ENCODE data around the gene DAGLB. TPM values are rescaled to one million over a fixed set of nuclear protein-coding genes. Genes with fewer than 3 reads are reported as not detected.

The DAGLB gene, protein sequence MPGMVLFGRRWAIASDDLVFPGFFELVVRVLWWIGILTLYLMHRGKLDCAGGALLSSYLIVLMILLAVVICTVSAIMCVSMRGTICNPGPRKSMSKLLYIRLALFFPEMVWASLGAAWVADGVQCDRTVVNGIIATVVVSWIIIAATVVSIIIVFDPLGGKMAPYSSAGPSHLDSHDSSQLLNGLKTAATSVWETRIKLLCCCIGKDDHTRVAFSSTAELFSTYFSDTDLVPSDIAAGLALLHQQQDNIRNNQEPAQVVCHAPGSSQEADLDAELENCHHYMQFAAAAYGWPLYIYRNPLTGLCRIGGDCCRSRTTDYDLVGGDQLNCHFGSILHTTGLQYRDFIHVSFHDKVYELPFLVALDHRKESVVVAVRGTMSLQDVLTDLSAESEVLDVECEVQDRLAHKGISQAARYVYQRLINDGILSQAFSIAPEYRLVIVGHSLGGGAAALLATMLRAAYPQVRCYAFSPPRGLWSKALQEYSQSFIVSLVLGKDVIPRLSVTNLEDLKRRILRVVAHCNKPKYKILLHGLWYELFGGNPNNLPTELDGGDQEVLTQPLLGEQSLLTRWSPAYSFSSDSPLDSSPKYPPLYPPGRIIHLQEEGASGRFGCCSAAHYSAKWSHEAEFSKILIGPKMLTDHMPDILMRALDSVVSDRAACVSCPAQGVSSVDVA
- total RNA-seq (10 to 100 TPM; 20.6 to 44.3 (median 39.8) TPM), polyA plus RNA-seq (10 to 100 TPM; 10.5 to 21.8 TPM), total RNA-seq (44.2 reads per million, percentile 68 among the genes with 10 or more reads in this experiment)

DNA sequence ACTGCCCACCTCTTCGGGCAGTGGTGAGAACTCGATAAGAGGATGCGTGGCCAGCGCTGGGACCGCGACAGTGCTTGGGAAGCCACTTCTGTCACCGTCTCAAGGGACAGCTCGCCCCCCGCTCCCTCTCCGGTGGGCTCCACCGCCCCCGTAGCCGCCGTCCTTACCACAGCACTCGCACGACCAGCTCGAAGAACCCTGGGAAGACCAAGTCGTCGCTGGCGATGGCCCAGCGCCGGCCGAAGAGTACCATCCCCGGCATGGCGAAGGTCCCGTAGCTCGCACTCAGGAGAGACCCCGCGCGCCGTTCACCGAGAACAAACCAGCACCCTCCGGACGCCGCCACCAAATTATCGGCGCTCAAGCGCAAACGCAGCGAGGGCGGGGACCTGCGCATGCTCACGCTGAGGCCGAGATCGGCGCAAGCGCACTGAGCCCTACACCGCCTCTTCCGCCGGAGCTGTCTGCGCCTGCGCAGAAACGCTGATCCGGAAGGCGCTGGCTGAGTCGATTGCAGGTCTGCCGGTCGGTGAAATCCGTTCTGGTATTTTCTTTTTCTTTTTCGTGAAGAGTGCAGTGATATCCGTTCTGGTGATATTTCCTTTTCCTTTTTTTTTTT is at the start of gene DAGLB:
DAGLB (minus strand) TSS at position 374 of the 619 bp plus-strand sequence; CDS start at position 262, 112 bp downstream.
- Mint-ChIP-seq H3K4me1 (peaks cover 27 to 51% (median 40%) of the 10 kb centered on the region in 7 donors), H3K27ac (peak within 1 kb of the TSS; percentile 95 to 98 (median 95)), H3K9me3 (peaks cover 0 to 6% (median 0%) of the 10 kb centered on the region in 11 donors), H3K27me3 (peaks cover 0 to 3% (median 0%) of the 10 kb centered on the region in 5 donors), H3K4me3 (peak within 1 kb of the TSS; percentile 92 to 99 (median 96)), H3K36me3 (peaks cover 5 to 19% (median 16%) of the 10 kb centered on the region in 5 donors)
- peak within 1 kb of the TSS; percentile 80 for H3K27ac ChIP-seq (ENCODE audit: low read depth, low read length)
- ATAC-seq, result peak; percentile 87
- DNase-seq, result peak; percentile 94 to 99 (median 97)
- H3K4me1 ChIP-seq (ENCODE audit: control insufficient read depth in 2 of 2, insufficient read depth in 2 of 2, low read length in 2 of 2), result peaks cover 8 to 16% of the 10 kb centered on the region in 2 donors
- no peaks in the 10 kb centered on the region for H3K27me3 ChIP-seq (ENCODE audit: control insufficient read depth in 2 of 2, insufficient read depth in 2 of 2, low read length in 2 of 2)
- peak within 1 kb of the TSS; percentile 87 for H3K4me3 ChIP-seq (ENCODE audit: low read length)
- ChIA-PET CTCF (interaction anchor here (0.7 to 2.3 kb wide), 2 partner anchors 10 to 13 kb away, joined by 3 to 12 read pairs; no protein-coding TSS in a partner anchor), POLR2A (interaction anchor here (0.5 to 4.4 kb wide), 10 partner anchors 10 to 1691 kb away, joined by 3 to 46 read pairs (median 3); no protein-coding TSS in a partner anchor)
- no peaks in the 10 kb centered on the region for H3K9me3 ChIP-seq (ENCODE audit: control insufficient read depth in 2 of 3, low read length in 3 of 3)
- peaks cover 0 to 29% (median 4%) of the 10 kb centered on the region in 3 experiments for H3K36me3 ChIP-seq (ENCODE audit: control insufficient read depth in 2 of 3, insufficient read depth in 3 of 3, low read length in 3 of 3)
- intact Hi-C loops (cut with micrococcal nuclease), result loop anchor here (1.0 to 5.0 kb wide), 6 partner anchors 12 to 1193 kb away; partner anchors contain the start of genes AIMP2 (in 1 of the 2), C1GALT1 (in 1 of the 2), PMS2 (in 1 of the 2) and UMAD1 (in 1 of the 2)

DNA sequence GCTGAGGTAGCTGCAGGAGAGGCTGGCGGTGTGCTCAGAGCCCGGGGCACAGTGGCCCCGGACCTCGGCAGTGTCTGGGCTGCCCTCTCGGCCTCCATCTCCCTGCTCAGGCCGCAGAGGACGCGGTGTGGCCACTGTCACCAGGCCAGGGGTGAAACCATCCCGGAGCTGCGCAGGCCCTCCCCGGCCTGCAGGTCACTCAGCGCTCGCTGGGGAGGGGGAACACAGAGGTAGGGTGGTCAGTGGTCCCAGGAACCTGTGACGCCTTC is 49.8 kb upstream of the DAGLB start:
- ChIA-PET POLR2A (no interaction called here), CTCF (no interaction called here)
- H3K4me3 ChIP-seq (ENCODE audit: low read length), result no peak overlapping the region
- Mint-ChIP-seq H3K27ac (no peak overlapping the region), H3K9me3 (no peaks in the 10 kb centered on the region), H3K27me3 (peaks cover 0 to 3% (median 0%) of the 10 kb centered on the region in 5 donors), H3K4me1 (no peaks in the 10 kb centered on the region), H3K4me3 (no peak overlapping the region), H3K36me3 (no peaks in the 10 kb centered on the region)
- H3K27me3 ChIP-seq (ENCODE audit: control insufficient read depth in 2 of 2, insufficient read depth in 2 of 2, low read length in 2 of 2), result no peaks in the 10 kb centered on the region
- no peaks in the 10 kb centered on the region for H3K9me3 ChIP-seq (ENCODE audit: control insufficient read depth in 2 of 3, low read length in 3 of 3)
- DNase-seq, result no peak
- intact Hi-C loops (cut with micrococcal nuclease), result no loop called here
- ATAC-seq, result no peak
- no peaks in the 10 kb centered on the region for H3K4me1 ChIP-seq (ENCODE audit: control insufficient read depth in 2 of 2, insufficient read depth in 2 of 2, low read length in 2 of 2)
- H3K27ac ChIP-seq (ENCODE audit: low read depth, low read length), result no peak overlapping the region
- no peaks in the 10 kb centered on the region for H3K36me3 ChIP-seq (ENCODE audit: control insufficient read depth in 2 of 3, insufficient read depth in 3 of 3, low read length in 3 of 3)

DNA sequence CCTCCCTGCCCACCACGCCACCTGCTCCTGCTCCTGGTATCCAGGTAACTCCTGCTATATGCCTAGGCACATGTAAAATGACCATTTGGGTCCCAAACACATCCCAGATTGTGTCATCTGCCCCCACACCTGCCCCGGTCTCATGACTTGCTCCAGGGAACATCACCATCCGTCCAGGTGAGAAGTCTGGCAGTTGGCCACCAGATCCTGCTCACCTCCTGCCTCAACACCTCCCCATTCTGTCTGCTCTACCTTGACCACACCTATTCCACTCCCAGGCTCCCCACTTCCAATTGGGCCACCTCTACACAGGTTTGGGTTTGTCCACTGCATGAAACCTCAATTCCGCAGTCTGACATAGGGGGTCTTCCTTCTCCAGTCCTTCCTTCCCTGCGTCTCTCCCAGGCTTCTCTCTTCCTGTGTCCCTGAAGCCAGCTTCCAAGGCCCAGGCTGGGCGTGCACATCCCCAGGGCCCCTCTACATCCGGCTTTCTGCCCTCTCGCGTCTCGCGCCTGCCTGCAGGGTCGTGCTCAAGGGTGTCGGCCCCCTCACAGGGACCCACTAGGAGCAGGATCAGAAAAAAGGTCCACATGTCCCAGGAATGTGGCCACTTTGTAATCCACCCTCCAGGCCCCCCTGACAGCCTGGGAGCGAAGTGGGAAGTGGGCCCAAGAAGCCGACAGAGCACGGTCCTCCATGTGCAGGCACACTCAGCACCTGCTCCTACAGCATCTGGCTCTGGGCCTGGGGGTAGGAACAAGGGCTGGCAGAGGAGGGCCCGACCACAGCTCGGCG is 49.3 kb upstream of the DAGLB start:
- intact Hi-C loops (cut with micrococcal nuclease), result no loop called here
- Histone ChIP-seq H3K36me3 (ENCODE audit: control insufficient read depth in 2 of 3, insufficient read depth in 3 of 3, low read length in 3 of 3) (no peaks in the 10 kb centered on the region), H3K9me3 (ENCODE audit: control insufficient read depth in 2 of 3, low read length in 3 of 3) (no peaks in the 10 kb centered on the region), H3K27me3 (ENCODE audit: control insufficient read depth in 2 of 2, insufficient read depth in 2 of 2, low read length in 2 of 2) (no peaks in the 10 kb centered on the region), H3K27ac (ENCODE audit: low read depth, low read length) (no peak overlapping the region), H3K4me1 (ENCODE audit: control insufficient read depth in 2 of 2, insufficient read depth in 2 of 2, low read length in 2 of 2) (no peaks in the 10 kb centered on the region), H3K4me3 (ENCODE audit: low read length) (no peak overlapping the region)
- ChIA-PET POLR2A (no interaction called here), CTCF (no interaction called here)
- H3K36me3 Mint-ChIP-seq, result no peaks in the 10 kb centered on the region
- H3K4me3 Mint-ChIP-seq, result no peak overlapping the region
- no peaks in the 10 kb centered on the region for H3K4me1 Mint-ChIP-seq
- no peak overlapping the region for H3K27ac Mint-ChIP-seq
- DNase-seq (no peak), ATAC-seq (no peak)
- H3K9me3 Mint-ChIP-seq, result no peaks in the 10 kb centered on the region
- H3K27me3 Mint-ChIP-seq, result peaks cover 0 to 5% (median 0%) of the 10 kb centered on the region in 5 donors

DNA sequence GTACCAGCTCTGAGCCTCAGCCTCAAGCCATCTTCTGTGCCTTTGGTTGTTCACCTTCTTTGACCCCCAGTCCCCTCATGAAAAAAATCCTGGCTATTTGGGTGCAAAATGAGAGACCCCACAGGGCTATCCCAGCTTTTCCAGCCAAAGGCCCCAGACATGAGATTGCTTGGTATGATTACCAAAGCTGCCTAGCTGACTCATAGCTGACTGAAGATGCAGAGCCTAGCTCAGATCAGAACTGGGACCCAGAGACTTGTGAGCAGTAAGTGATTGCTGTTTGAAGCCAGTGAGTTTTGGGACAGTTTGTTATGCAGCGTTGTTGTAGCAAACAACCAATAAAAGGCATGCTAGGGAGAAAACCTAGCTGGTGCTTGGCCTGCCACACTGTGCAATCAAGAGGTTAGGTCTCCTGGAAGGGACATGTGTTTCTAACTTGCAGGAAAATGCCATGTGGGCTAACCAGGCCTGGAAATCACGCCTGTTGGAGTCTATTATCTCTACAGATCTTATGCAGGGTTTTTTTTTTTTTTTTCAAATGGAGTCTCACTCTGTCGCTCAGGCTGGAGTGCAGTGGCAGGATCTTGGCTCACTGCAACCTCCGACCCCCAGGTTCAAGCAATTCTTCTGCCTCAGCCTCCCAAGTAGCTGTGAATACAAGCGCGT is 48.0 kb upstream of the DAGLB start:
- Histone ChIP-seq H3K4me3 (ENCODE audit: low read length) (no peak overlapping the region), H3K27me3 (ENCODE audit: control insufficient read depth in 2 of 2, insufficient read depth in 2 of 2, low read length in 2 of 2) (no peaks in the 10 kb centered on the region), H3K4me1 (ENCODE audit: control insufficient read depth in 2 of 2, insufficient read depth in 2 of 2, low read length in 2 of 2) (no peaks in the 10 kb centered on the region), H3K9me3 (ENCODE audit: control insufficient read depth in 2 of 3, low read length in 3 of 3) (no peaks in the 10 kb centered on the region), H3K27ac (ENCODE audit: low read depth, low read length) (no peak overlapping the region), H3K36me3 (ENCODE audit: control insufficient read depth in 2 of 3, insufficient read depth in 3 of 3, low read length in 3 of 3) (no peaks in the 10 kb centered on the region)
- ATAC-seq (no peak), DNase-seq (no peak)
- intact Hi-C loops (cut with micrococcal nuclease), result no loop called here
- Mint-ChIP-seq H3K36me3 (no peaks in the 10 kb centered on the region), H3K4me3 (no peak overlapping the region), H3K9me3 (no peaks in the 10 kb centered on the region), H3K27me3 (peaks cover 0 to 10% (median 0%) of the 10 kb centered on the region in 5 donors), H3K4me1 (no peaks in the 10 kb centered on the region), H3K27ac (peak overlapping the region in 1 of 9 donors; percentile 38)
- POLR2A ChIA-PET, result no interaction called here
- CTCF ChIA-PET, result no interaction called here

DNA sequence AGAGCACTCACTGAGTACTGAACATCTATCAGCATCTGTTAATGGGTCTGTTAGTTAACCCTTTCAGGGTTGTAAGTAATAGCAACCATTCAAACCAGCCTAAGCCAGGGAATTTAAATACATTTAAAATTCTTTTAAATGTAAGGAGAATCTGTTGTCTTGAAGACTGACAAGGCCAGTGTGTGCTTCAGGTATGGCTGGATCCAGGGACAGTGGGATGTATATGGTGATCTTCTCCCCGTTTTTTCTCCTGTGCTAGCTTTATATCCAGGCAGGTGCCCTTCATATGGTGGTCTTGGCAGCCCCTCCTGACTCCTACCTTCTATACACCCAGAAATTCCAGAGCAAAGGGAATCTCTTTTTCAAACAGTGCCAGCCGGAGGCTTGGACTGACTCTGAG is 46.6 kb upstream of the DAGLB start:
- Mint-ChIP-seq H3K27ac (no peak overlapping the region), H3K9me3 (no peaks in the 10 kb centered on the region), H3K27me3 (peaks cover 0 to 10% (median 0%) of the 10 kb centered on the region in 5 donors), H3K4me3 (no peak overlapping the region), H3K36me3 (no peaks in the 10 kb centered on the region), H3K4me1 (no peaks in the 10 kb centered on the region)
- Histone ChIP-seq H3K4me3 (ENCODE audit: low read length) (no peak overlapping the region), H3K27ac (ENCODE audit: low read depth, low read length) (no peak overlapping the region), H3K36me3 (ENCODE audit: control insufficient read depth in 2 of 3, insufficient read depth in 3 of 3, low read length in 3 of 3) (no peaks in the 10 kb centered on the region), H3K9me3 (ENCODE audit: control insufficient read depth in 2 of 3, low read length in 3 of 3) (no peaks in the 10 kb centered on the region), H3K4me1 (ENCODE audit: control insufficient read depth in 2 of 2, insufficient read depth in 2 of 2, low read length in 2 of 2) (no peaks in the 10 kb centered on the region), H3K27me3 (ENCODE audit: control insufficient read depth in 2 of 2, insufficient read depth in 2 of 2, low read length in 2 of 2) (no peaks in the 10 kb centered on the region)
- intact Hi-C loops (cut with micrococcal nuclease), result no loop called here
- no peak for ATAC-seq
- CTCF ChIA-PET, result no interaction called here
- POLR2A ChIA-PET, result no interaction called here
- DNase-seq, result no peak

DNA sequence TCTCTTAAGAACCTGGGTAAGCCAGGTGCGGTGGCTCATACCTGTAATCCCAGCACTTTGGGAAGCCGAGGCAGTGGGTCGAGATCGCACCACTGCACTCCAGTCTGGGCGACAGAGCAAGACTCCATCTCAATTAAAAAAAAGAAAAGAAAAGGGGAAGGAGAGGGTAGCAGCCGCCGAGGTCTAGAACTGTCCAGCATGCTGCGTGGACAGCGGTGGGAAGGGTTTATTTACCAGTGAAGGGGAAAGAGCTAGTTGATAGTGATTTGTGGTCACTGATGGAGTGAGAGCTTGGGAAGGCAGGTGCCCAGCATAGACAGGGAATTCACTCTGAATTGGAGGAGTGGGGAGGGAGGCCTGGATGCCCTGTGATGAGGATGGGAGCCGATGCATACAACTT is 43.4 kb upstream of the DAGLB start:
- ATAC-seq, result no peak
- no peak overlapping the region for H3K27ac Mint-ChIP-seq
- H3K27me3 Mint-ChIP-seq, result peaks cover 0 to 10% (median 0%) of the 10 kb centered on the region in 5 donors

More for the DNA sequence above, 43.4 kb upstream of the DAGLB start:
- no peaks in the 10 kb centered on the region for H3K9me3 ChIP-seq (ENCODE audit: control insufficient read depth in 2 of 3, low read length in 3 of 3)
- ChIA-PET CTCF (no interaction called here), POLR2A (no interaction called here)
- no peaks in the 10 kb centered on the region for H3K36me3 Mint-ChIP-seq
- no peaks in the 10 kb centered on the region for H3K36me3 ChIP-seq (ENCODE audit: control insufficient read depth in 2 of 3, insufficient read depth in 3 of 3, low read length in 3 of 3)
- H3K4me1 ChIP-seq (ENCODE audit: control insufficient read depth in 2 of 2, insufficient read depth in 2 of 2, low read length in 2 of 2), result no peaks in the 10 kb centered on the region
- DNase-seq, result no peak
- no peak overlapping the region for H3K4me3 ChIP-seq (ENCODE audit: low read length)
- H3K9me3 Mint-ChIP-seq, result no peaks in the 10 kb centered on the region
- H3K4me3 Mint-ChIP-seq, result no peak overlapping the region
- no peaks in the 10 kb centered on the region for H3K27me3 ChIP-seq (ENCODE audit: control insufficient read depth in 2 of 2, insufficient read depth in 2 of 2, low read length in 2 of 2)
- H3K4me1 Mint-ChIP-seq, result no peaks in the 10 kb centered on the region
- intact Hi-C loops (cut with micrococcal nuclease), result no loop called here
- H3K27ac ChIP-seq (ENCODE audit: low read depth, low read length), result no peak overlapping the region
